HepG2 (cell line): ENCODE results near the gene MYO5B. TPM values are rescaled to one million over a fixed set of nuclear protein-coding genes. Genes with fewer than 3 reads are reported as not detected.

ENCODE experiments used
- ATAC-seq: fragments of 200-7000 bp; cut with Tn5 transposase; 3 replicates; pipeline ENCODE4 v1.9.1; 2020; ENCODE audit warnings: mild to moderate bottlenecking, moderate library complexity
- BruUV-seq: library from RNA; stranded (reverse); fragments of 400-500 nt; replicated peaks from 2 replicates; lab custom pipeline; 2021; lab: Mats Ljungman, UMichigan
- CTCF ChIA-PET: fragments of 300-600 bp; formaldehyde crosslinking; extraction: SDS; loops from one replicate; lab custom pipeline; 2021; ENCODE audit warnings: low total read pairs, inconsistent platforms, low intra/inter-chr PET ratio; lab: Yijun Ruan, JAX
- POLR2A ChIA-PET: fragments of 350-600 bp; sonication (Branson Sonifier 250); formaldehyde crosslinking; loops from one replicate; lab custom pipeline; 2020; ENCODE audit warnings: antibody characterized with exemption, inconsistent platforms; lab: Yijun Ruan, JAX
- DNase-seq: peaks from one replicate; pipeline ENCODE4 v3.0.0-alpha.2; 2015; ENCODE audit warnings: low spot score
- FAIRE-seq: peaks from 3 replicates; lab custom pipeline; 2011; peaks lifted over from hg19 to GRCh38; lab: Jason Lieb, UNC
- H2AFZ ChIP-seq: one replicate; pipeline ENCODE4 v1.6.1; 2011; ENCODE audit warnings: low read length, inconsistent platforms
- H3K27ac ChIP-seq: fragments of 300-600 bp; 3 replicates; pipeline ENCODE4 v1.8.0; 2011; ENCODE audit warnings: mixed run types, mild to moderate bottlenecking, mixed read lengths, low read length, inconsistent platforms; ENCODE audit not compliant: insufficient read depth; ENCODE audit errors: extremely low read length
- H3K27me3 ChIP-seq, 2 experiments: fragments of 200-600 bp in 1 of 2; 2 replicates in 1 of 2; 3 replicates in 1 of 2; pipeline versions ENCODE4 v1.6.0 to v1.8.0; 2011; ENCODE audit warnings: low read length in 2 of 2, mild to moderate bottlenecking in 2 of 2, moderate library complexity in 2 of 2, inconsistent platforms in 1 of 2; ENCODE audit not compliant: insufficient read depth in 2 of 2, control insufficient read depth in 1 of 2
- H3K36me3 ChIP-seq, 2 experiments: fragments of 200-600 bp in 1 of 2; replicated peaks in 1 of 2; 2 replicates in 1 of 2; 3 replicates in 1 of 2; pipeline versions ENCODE4 v1.5.1 to v1.8.0; 2011; ENCODE audit warnings: low read length in 2 of 2, inconsistent platforms in 1 of 2; ENCODE audit not compliant: insufficient read depth in 2 of 2, control insufficient read depth in 1 of 2
- H3K4me1 ChIP-seq: 2 replicates; pipeline ENCODE4 v1.5.1; 2012; ENCODE audit warnings: low read length, inconsistent platforms; ENCODE audit not compliant: insufficient read depth
- H3K4me2 ChIP-seq: 2 replicates; pipeline ENCODE4 v1.6.0; 2011; ENCODE audit warnings: low read depth, low read length, inconsistent platforms
- H3K4me3 ChIP-seq, 3 experiments: fragments of 200-600 bp in 1 of 3; sonication (generic), shearing (Covaris generic) in 1 of 3; replicated peaks in 1 of 3; 2 replicates each; pipeline ENCODE4 v1.5.1; 2011 to 2016; ENCODE audit warnings: low read length in 3 of 3, inconsistent platforms in 2 of 3, low read depth in 2 of 3, mild to moderate bottlenecking in 2 of 3, control low read depth in 1 of 3, mixed read lengths in 1 of 3; ENCODE audit not compliant: insufficient read depth in 1 of 3
- H3K79me2 ChIP-seq: one replicate; pipeline ENCODE4 v1.6.1; 2011; ENCODE audit warnings: low read length, inconsistent platforms; ENCODE audit not compliant: insufficient read depth
- H3K9ac ChIP-seq: 2 replicates; pipeline ENCODE4 v1.6.0; 2011; ENCODE audit warnings: mild to moderate bottlenecking, low read depth, low read length, inconsistent platforms; ENCODE audit not compliant: insufficient read depth
- H3K9me3 ChIP-seq: 2 replicates; pipeline ENCODE4 v1.5.1; 2012; ENCODE audit warnings: mild to moderate bottlenecking, low read length
- H4K20me1 ChIP-seq: 2 replicates; pipeline ENCODE4 v1.6.0; 2011; ENCODE audit warnings: inconsistent platforms, mild to moderate bottlenecking, low read length, moderate library complexity; ENCODE audit not compliant: insufficient read depth
- HNRNPH1 ChIP-seq: fragments of 200-400 bp; formaldehyde crosslinking; optimal IDR thresholded peaks from 2 replicates; pipeline ENCODE3; 2017; ENCODE audit warnings: mild to moderate bottlenecking, low read depth, low read length
- KDM5B ChIP-seq: sonication (generic); formaldehyde crosslinking; IDR thresholded peaks from 2 replicates; pipeline ENCODE4 v1.4.0; 2020; ENCODE audit warnings: missing genetic modification reagents, mild to moderate bottlenecking, borderline replicate concordance
- KLF15 ChIP-seq: sonication (generic); formaldehyde crosslinking; IDR thresholded peaks from 2 replicates; pipeline ENCODE4 v1.8.1; 2023; ENCODE audit warnings: borderline replicate concordance, mild to moderate bottlenecking, inconsistent platforms, missing genetic modification reagents, mixed read lengths
- PHF5A ChIP-seq: IDR thresholded peaks from one replicate; pipeline ENCODE4 v1.6.1; 2018; ENCODE audit warnings: low read depth, missing genetic modification reagents; ENCODE audit not compliant: unreplicated experiment
- RAD21 ChIP-seq: fragments of 450-650 bp; formaldehyde crosslinking; IDR thresholded peaks from 2 replicates; pipeline ENCODE4 v1.5.0; 2020; ENCODE audit warnings: mild to moderate bottlenecking
- SMAD3 ChIP-seq: sonication (generic); formaldehyde crosslinking; IDR thresholded peaks from 2 replicates; pipeline ENCODE4 v1.4.0; 2020; ENCODE audit warnings: missing genetic modification reagents
- SP4 ChIP-seq: sonication (generic); formaldehyde crosslinking; IDR thresholded peaks from 2 replicates; pipeline ENCODE4 v1.8.1; 2023; ENCODE audit warnings: mild to moderate bottlenecking, missing genetic modification reagents
- TOPORS ChIP-seq: sonication (generic); formaldehyde crosslinking; IDR thresholded peaks from 2 replicates; pipeline ENCODE4 v1.8.0; 2023; ENCODE audit warnings: mild to moderate bottlenecking, missing genetic modification reagents
- ZFP37 ChIP-seq: sonication (generic); formaldehyde crosslinking; IDR thresholded peaks from 2 replicates; pipeline ENCODE4 v1.4.0; 2020; ENCODE audit warnings: missing genetic modification reagents, borderline replicate concordance
- ZFP91 ChIP-seq: sonication (generic); formaldehyde crosslinking; IDR thresholded peaks from 2 replicates; pipeline ENCODE4 v1.9.0; 2022; ENCODE audit warnings: missing genetic modification reagents, mild to moderate bottlenecking, borderline replicate concordance
- ZNF160 ChIP-seq: sonication (generic); formaldehyde crosslinking; IDR thresholded peaks from 2 replicates; pipeline ENCODE4 v1.8.0; 2022; ENCODE audit warnings: mild to moderate bottlenecking, inconsistent platforms, missing genetic modification reagents
- ZNF607 ChIP-seq: sonication (generic); formaldehyde crosslinking; IDR thresholded peaks from 2 replicates; pipeline ENCODE4 v1.5.1; 2020; ENCODE audit warnings: missing genetic modification reagents, mild to moderate bottlenecking, borderline replicate concordance
- WGBS: methylation state at CpG from one replicate; pipeline ENCODE4 v1.1.6; 2017; ENCODE audit warnings: low lambda C conversion rate; 5-methylcytosine and 5-hydroxymethylcytosine counted together
- in situ Hi-C: cut with HindIII; loops from 2 replicates; pipeline ENCODE4 v1.10.0; 2017; ENCODE audit warnings: low pct_unique_long_range_greater_than_20kb; ENCODE audit not compliant: extremely low pct_ligation_motif_present
- intact Hi-C: fragments of 100-400 bp; cut with micrococcal nuclease; formaldehyde crosslinking; loops from one replicate; pipeline ENCODE4 v1.10.0; 2022; ENCODE audit not compliant: unreplicated experiment
- polyA plus RNA-seq, 8 experiments: library from polyadenylated mRNA; depleted of rRNA in 3 of 8; stranded (reverse) in 7 of 8; unstranded in 1 of 8; fragments of >200 nt; fragmentation: Illumina TruSeq in 4 of 8; extraction: Trizol in 4 of 8; gene quantifications; 2 replicates each; pipeline versions ENCODE4 v1.2.1 to v1.2.3, GENCODE V29; 2011 to 2016; ENCODE audit warnings: low read depth in 4 of 8, missing spikeins in 1 of 8, mixed read lengths in 1 of 8; ENCODE audit not compliant: insufficient read depth in 1 of 8
- total RNA-seq, 5 experiments: library from RNA; depleted of rRNA; stranded (reverse); fragments of >200 nt; fragmentation: Illumina TruSeq; extraction: Trizol; gene quantifications; 2 replicates each; pipeline ENCODE4 v1.2.3, GENCODE V29; 2016; ENCODE audit warnings: low read depth in 1 of 5
- TF ChIP-seq, protein P1 (sequence below): sonication (generic); formaldehyde crosslinking; IDR thresholded peaks from 2 replicates; pipeline ENCODE4 v1.5.1; 2020; ENCODE audit warnings: mild to moderate bottlenecking, missing genetic modification reagents, borderline replicate concordance
- TF ChIP-seq, protein P2 (sequence below): sonication (generic); formaldehyde crosslinking; IDR thresholded peaks from 2 replicates; pipeline ENCODE4 v1.8.1; 2023; ENCODE audit warnings: mild to moderate bottlenecking, moderate library complexity, missing genetic modification reagents
- TF ChIP-seq, protein P3 (sequence below): sonication (generic); formaldehyde crosslinking; IDR thresholded peaks from 2 replicates; pipeline ENCODE4 v1.4.0; 2020; ENCODE audit warnings: mild to moderate bottlenecking, missing genetic modification reagents
- TF ChIP-seq, protein P4 (sequence below): sonication (generic); formaldehyde crosslinking; IDR thresholded peaks from 2 replicates; pipeline ENCODE4 v1.4.0; 2020; ENCODE audit warnings: mild to moderate bottlenecking, missing genetic modification reagents
- TF ChIP-seq, protein P5 (sequence below): IDR thresholded peaks from 2 replicates; pipeline ENCODE4 v1.6.1; 2018; ENCODE audit warnings: missing genetic modification reagents, mild to moderate bottlenecking, missing compliant biosample characterization

The MYO5B gene
- total and polyA plus RNA-seq, 2 of the 13 experiments (the other 11 are each of a cell fraction or from before 2014, with no cell fraction given) = 13.1 to 24.0 TPM

- H3K4me1 ChIP-seq = no peaks in the 10 kb centered on the region
- H2AFZ ChIP-seq = no peak overlapping the region
- intact Hi-C loops = no loop called here
- no peaks in the 10 kb centered on the region for H3K9me3 ChIP-seq
- H3K27ac ChIP-seq = no peak overlapping the region
- H3K36me3 ChIP-seq = peaks cover 1 to 21% of the 10 kb centered on the region in 2 experiments; a peak in 3 of 5 replicates
- 96% methylated on average over 7 of the region's 7 CpGs for WGBS
- no peak overlapping the region for H3K4me3 ChIP-seq
- H3K9ac ChIP-seq = no peak overlapping the region
- no peaks in the 10 kb centered on the region for H3K27me3 ChIP-seq
- no peaks in the 10 kb centered on the region for H3K79me2 ChIP-seq
- H4K20me1 ChIP-seq = no peaks in the 10 kb centered on the region
- no TSS peak for BruUV-seq
- ChIA-PET POLR2A (no interaction called here), CTCF (no interaction called here)
- ATAC-seq (no peak), DNase-seq (peak; percentile 43), FAIRE-seq (no peak)
- in situ Hi-C loops = no loop called here
- H3K4me2 ChIP-seq = no peak overlapping the region
- TF ChIP-seq, protein P1, sequence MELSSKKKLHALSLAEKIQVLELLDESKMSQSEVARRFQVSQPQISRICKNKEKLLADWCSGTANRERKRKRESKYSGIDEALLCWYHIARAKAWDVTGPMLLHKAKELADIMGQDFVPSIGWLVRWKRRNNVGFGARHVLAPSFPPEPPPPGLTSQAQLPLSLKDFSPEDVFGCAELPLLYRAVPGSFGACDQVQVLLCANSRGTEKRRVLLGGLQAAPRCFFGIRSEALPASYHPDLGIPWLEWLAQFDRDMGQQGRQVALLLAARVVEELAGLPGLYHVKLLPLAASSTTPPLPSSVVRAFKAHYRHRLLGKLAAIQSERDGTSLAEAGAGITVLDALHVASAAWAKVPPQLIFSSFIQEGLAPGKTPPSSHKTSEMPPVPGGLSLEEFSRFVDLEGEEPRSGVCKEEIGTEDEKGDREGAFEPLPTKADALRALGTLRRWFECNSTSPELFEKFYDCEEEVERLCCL (CRISPR knock-in tag) = no peak
- TF ChIP-seq TOPORS (CRISPR knock-in tag) = no peak
- TF ChIP-seq ZNF160 = no peak
- 0 out of 2 replicates have a peak, but pooled peaks have one; percentile 22 for TF ChIP-seq SMAD3 (CRISPR knock-in tag)
- TF ChIP-seq, protein P2, sequence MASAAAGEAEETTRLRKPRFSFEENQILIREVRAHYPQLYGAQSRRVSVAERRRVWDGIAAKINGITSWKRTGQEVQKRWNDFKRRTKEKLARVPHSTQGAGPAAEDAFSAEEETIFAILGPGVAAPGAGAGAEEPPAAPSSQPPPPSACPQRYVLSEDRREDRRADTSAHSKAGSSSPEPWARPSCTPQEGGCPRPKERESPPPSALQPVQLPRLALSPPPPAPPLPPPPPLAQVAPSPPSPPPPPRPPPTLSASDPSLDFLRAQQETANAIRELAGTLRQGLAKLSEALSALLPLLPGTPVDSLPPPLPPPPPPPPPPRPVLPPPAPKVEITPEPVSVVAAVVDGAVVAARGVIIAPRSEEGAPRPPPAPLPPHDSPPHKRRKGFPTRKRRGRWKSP (CRISPR knock-in tag) = no peak
- TF ChIP-seq KDM5B (CRISPR knock-in tag) = no peak
- TF ChIP-seq, protein P3, sequence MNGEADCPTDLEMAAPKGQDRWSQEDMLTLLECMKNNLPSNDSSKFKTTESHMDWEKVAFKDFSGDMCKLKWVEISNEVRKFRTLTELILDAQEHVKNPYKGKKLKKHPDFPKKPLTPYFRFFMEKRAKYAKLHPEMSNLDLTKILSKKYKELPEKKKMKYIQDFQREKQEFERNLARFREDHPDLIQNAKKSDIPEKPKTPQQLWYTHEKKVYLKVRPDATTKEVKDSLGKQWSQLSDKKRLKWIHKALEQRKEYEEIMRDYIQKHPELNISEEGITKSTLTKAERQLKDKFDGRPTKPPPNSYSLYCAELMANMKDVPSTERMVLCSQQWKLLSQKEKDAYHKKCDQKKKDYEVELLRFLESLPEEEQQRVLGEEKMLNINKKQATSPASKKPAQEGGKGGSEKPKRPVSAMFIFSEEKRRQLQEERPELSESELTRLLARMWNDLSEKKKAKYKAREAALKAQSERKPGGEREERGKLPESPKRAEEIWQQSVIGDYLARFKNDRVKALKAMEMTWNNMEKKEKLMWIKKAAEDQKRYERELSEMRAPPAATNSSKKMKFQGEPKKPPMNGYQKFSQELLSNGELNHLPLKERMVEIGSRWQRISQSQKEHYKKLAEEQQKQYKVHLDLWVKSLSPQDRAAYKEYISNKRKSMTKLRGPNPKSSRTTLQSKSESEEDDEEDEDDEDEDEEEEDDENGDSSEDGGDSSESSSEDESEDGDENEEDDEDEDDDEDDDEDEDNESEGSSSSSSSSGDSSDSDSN = no peak
- peak; percentile 43; the same call in 1 of the 2 replicates for TF ChIP-seq ZFP37
- TF ChIP-seq RAD21 = no peak
- no peak for TF ChIP-seq ZNF607
- no peak for TF ChIP-seq SP4 (CRISPR knock-in tag)
- TF ChIP-seq, protein P4, sequence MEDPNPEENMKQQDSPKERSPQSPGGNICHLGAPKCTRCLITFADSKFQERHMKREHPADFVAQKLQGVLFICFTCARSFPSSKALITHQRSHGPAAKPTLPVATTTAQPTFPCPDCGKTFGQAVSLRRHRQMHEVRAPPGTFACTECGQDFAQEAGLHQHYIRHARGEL (CRISPR knock-in tag) = no peak
- TF ChIP-seq, protein P5, sequence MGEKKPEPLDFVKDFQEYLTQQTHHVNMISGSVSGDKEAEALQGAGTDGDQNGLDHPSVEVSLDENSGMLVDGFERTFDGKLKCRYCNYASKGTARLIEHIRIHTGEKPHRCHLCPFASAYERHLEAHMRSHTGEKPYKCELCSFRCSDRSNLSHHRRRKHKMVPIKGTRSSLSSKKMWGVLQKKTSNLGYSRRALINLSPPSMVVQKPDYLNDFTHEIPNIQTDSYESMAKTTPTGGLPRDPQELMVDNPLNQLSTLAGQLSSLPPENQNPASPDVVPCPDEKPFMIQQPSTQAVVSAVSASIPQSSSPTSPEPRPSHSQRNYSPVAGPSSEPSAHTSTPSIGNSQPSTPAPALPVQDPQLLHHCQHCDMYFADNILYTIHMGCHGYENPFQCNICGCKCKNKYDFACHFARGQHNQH (CRISPR knock-in tag) = no peak
- TF ChIP-seq HNRNPH1 = no peak
- TF ChIP-seq KLF15 (CRISPR knock-in tag) = no peak
- TF ChIP-seq PHF5A (CRISPR knock-in tag) = no peak
- no peak for TF ChIP-seq ZFP91 (CRISPR knock-in tag)
Observed at GRCh38 chr18:49898421-49898820, 296.5 kb downstream of the MYO5B start.
